HS-5 (cell line): ENCODE results near the gene ABHD14A.

Experiments used
- DNase-seq: peaks from one replicate; pipeline ENCODE4 v3.0.0-alpha.2; 2012; ENCODE audit warnings: low read depth

ABHD14A gene

DNA sequence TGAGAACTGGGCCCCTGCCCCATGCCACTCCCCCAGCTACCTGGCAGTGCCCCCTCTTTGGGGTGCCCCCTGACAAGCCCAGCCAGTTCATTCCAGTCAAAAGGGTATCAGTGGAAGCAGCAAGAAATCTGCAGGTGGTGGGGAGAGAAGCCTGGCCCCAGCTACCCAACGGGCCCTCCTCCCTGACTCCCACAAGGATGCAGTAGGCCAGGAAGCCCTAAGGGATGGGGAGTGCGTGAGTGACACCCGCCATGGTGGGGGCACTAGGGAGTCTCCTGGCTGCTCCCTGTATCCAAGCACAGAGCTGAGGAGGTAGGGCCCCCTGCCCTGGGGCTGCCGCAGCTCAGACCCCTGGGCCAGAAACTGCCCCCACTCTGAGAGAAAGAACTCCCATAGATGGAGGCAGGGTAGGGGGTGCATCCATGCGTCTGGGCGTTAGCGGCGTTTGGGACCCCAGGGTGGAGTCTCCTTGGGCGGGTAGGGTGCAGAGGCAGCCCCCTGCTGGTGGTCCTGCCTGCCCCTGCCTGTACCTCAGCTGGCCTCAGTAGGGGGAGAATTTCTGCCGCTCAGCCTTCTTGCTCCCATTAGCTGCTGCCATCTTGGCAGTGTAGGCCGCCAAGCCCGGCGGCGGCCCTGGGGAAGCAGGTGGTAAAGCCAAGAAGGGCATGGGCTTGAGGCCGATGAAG is 17.2 kb upstream of the ABHD14A start:
- DNase-seq = no peak

DNA sequence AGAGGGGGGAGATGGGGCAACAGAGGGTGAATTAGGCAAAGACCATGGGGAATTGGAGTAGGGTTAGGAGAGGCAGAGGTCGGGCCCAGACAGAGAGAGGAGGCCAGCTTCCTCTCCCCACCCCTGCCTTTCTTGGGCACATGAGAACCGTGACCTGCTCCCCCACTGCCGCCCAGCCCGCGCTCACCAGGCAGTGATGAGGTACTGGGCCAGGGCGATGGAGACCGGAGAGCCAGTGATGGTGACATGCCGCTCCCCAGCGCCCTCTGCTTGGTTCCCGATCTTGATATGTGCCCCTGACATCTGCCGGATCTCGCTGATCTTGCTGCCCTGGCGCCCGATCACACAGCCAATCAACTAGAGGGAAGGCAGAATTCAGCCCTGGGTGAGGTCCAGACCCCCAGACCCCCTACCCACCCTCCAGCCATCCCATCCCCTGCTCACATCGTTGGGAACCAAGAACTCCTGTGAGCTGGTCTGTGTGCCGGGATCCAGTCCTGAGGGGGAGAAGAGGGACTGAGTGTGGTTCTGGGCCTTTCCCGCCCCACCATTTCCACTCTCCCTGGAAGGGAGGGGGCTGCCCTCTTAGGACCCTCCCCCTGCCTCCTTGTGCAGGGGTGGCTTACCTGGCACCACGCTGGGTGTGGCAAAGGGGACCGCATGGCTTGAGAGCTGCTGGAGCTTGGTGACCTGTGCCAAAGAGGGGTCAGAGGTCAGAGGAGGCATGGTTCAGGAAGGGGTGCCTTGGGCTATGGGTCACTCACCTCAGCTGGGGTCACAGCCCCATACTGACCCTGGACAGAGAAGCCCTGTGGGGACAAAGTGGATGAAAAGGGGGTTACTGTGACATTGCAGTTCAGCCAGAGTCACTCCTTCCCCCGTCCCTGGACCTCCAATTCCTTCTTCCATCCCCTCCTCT is 16.0 kb upstream of the ABHD14A start:
- DNase-seq = no peak

DNA sequence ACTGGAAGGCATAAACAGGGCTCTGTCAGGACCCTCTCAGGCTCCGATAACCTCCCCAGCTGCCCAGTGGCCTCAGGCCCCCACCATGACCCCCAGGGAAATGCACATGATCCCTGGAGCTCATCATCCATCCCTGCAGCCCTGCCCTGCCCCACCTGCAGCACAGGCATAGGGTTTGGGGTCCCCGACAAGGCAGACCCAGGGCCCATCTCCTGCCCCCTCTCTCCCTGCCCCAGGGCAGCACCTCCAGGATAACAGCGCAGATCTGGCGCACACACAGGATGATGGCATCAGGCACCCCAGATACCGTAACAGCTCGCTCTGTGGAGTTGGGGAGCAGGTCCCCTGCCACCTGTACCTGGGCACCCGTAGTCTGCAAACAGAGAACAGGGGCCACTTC is 15.2 kb upstream of the ABHD14A start:
- no peak for DNase-seq

DNA sequence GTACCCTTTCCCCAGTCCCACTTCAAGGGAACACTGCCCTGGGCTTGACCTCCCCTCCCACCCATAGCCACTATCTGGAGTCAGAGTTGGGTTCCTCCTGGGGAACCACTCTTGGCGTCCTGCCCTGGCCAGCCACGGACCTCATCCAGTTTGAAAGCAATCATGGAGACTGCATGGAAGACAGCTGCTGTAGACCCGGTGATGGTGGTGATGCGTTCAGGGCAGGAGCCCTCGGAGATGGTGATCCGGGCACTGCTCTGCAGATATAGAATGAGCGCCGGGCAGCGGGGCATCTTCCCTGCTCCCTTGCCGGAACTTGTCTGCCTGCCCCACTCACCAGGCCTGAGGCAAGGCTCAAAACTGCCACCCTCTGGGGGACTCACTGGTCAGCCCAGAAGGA is 14.5 kb upstream of the ABHD14A start:
- DNase-seq = no peak

DNA sequence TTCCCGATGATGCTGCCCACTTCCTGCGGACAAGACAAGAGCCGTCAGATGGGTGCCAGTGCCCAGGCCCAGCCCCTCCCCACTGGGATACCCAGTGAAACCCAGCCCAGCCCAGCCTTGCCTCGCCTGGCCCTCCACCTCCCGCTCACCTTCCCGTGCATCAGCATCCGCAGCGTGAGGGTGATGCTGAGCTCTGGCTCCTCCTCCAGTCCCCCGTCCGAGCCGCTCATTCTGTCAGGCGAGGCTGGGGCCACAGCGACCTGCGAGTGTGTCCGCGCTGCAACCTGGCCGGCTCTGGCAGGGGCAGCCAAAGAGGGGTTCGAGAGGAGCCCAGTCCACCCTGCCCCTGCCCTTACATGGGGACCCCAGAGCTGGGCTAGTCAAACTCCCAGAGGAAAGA is 13.9 kb upstream of the ABHD14A start:
- DNase-seq = no peak

DNA sequence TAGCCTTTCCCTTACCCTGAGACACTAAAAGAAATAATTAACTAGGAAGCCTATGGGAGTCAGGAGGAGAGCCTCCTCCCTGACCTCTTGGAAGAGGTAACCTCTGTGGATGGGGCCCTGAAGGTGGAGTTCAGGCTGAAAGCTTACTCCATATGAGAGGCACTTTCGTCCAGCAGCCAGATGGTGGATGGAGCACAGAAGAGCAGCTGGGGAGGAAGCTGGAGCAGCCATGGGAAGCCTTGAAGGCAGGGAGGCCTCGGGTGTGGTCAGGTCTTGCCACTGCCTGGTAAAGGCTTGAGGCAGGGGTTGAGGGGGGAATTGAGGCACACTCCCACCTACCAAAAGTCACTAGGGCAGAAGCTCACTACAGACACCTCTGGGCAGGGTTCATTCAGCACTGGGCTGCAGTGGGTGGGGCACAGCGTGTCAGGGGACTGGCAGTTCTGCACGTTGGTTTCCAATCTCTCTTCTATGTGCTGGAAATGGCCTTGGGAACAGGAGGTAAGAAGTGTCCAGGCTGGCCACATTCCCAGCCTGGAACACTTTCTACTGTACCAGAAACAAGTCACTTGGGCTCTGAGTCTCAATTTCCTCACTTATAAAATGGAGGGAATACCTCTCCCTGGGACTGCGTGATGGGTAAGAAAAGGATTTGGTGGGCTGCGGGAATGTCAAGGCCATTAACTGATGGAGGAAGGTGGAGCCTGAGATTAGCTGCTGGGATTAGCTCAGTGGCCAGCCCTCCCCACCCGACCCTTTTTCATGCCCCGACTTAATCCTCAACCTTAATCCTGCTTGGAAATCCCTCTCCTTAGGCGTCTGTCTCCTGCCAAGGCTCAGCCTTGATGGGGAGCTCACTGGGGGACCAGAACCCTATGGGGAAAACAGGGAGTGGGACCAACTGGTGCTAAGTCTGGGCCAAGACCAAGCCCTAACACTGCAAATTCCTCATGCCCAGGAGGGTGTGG is 13.0 kb upstream of the ABHD14A start:
- DNase-seq = no peak

DNA sequence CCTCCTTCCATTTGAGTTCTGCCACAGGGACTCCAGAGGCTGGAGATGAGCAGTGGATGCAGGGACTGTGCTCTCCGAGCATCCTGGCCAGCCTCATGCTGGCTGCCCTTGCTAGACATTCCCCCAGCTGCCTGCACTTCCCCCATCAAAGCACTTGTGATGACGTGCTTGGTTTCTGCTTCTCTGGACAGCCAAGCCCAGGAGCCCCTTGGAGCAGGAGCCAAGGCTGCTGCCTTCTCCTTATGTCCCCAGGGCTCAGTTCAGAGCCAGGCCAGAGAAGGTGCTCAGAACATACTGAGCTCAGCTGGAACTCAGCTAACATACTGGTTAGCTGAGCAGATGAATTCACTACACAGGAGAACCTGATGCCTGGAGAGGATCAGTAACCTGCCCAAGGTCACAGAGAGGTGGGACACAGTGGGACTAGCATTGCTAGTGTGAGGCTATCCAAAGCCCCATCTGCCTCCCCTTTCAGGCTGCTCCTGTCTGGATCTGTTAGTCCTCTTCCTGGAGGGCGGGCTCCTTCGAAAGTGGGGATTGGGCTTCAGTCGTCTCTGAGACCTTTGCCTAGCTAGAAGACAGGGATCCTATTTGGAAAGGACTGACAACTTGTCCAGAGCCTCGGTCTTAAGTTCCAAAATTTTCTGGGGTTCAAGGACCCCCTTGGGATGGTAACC is 11.9 kb upstream of the ABHD14A start:
- DNase-seq = no peak

DNA sequence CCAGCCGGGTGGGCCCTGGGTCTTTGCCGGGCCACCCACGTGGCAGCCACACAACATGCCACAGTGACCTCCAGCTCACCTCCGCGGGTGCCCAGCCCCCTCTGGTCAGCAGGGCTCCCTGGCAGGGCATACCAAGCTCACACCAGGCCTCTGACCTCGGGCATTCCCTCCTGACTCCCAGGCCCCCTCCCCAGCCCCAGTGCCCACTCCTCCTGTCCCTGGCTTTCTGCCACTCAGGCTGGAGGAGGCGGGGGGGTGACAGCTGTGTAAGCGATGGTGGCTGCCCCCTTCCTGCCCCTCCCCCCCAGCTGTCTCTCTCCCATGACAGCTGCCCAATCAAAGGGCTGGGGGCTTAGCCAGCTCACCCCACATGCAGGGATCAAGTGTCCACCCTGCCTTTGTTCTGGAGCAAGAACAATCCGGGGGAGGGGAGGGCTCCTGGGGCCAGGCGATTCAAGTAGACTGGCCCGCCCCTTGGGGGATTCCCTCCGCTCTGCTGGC is 10.9 kb upstream of the ABHD14A start:
- DNase-seq = no peak

DNA sequence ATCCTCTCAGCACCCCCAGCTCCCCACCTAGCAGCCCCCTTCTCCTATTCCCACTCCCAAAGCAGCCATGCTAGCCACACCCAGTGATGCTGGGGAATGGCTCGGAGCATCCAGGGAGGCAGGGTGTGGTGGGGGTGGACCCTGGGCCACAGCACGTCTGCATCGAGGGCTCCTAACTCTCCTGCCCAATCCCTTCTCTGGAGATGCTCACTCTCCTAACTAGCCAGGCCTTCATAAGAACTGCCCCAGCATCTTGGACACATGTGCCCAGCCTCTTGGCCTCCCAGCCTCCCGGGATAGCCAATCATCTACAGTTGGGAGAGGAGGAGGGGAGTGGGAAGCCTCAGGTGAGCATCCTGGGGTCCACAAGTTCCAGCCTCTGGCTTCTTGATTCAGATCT is 10.3 kb upstream of the ABHD14A start:
- no peak for DNase-seq

DNA sequence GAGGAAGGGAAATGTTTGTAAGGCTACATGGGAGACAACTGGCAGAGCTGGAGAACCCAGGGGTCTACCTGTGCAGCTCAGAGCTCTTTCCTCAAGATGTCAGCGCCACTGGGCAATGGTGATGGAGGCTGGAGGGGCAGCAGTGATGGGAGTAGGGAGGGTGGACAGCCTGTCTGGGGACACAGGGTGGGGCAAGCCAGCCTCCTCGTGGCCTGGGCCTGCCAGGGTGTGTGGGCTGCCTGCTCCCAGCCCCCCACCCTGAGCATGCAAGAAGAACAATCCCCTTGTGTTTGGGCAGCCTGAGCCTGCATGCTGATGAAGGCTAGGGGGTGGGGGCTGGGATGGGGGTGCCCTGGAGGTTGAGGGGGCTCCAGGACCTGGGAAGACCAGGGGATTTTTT is 8.8 kb upstream of the ABHD14A start:
- DNase-seq = no peak

DNA sequence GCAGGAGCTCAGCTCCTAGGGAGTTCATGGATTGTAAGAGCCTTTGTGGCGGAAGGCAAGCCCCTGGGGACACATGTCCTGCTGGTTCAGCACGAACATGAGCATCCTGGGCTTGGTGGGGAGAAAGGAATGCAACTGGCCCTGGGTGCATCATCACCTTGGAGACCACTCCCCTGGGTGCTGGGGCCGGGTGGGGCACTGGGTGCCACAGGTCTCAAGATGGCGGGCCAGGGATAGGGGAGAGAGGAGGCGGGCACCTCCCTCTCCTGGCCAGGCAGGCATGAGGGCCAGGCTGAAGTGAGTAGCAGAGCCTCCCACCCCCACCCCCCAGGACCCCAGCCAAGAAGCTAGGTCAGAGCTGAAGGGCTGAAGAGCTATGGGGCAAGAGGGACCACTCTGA is 8.4 kb upstream of the ABHD14A start:
- no peak for DNase-seq

DNA sequence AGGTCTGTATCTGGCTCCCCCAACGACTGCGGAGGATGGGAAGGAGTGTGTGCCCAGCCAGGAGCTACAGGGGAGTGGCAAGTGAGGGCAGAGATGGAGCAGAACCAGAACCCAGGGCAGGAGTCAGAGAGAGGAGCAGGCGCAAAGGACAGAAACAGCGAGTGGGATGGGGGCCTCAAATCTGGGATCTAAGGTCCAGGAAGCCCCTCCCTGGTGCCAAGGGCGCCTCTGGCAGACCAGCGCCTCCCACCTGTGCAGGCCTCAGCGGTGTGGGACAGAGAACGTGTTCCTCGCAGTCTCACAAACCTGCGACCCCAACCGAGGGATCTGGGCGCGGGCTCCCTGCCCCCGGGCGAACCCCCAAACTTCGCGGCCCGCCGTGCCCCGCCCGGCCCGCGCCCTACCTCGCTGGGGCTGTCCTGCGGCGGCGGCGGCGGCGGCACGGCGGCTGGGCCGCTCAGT is 7.9 kb upstream of the ABHD14A start:
- DNase-seq = no peak

DNA sequence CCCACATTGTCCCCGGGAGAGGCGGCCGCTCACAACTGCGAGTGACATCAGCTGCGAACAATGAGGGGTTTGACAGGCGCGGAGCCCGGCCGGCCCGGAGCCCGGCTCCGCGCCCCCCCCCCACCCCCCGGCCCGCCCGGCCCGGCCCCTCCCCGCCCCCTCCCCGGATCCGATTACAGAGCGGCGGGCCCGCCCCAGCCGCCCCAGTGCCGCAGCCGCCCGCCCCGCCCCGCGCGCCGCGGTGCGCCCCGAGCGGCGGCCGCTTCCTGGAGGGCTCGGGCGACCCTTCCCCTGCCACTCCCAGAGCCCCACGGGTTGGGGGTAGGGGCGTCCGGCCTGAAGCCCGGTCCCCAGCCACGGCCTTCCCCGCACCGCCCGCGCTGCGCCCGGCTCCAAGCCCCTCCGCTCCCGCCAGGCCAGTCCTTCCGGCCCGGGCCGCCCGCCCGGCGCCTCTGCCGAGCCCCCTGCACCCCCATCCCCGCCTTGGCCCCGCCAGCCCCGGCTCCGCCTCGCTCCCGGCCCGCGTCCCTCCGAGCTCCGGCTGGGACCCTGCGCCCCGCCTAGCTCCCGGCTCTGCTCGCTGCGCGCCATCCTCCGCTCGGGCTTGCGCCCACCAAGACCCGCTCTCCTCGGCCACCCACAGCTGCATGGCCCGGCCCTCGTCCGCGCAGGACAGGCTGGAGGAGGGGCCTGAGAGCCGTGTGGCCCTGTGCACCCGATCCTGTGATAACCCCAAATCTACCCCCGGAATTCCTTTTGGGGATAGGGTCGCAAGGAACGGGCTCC is 7.3 kb upstream of the ABHD14A start, which contains the start of gene PCBP4:
PCBP4 (minus strand) TSS at position 71 of the 786 bp plus-strand sequence. CDS start 6,214 bp downstream, outside the sequence.
- no peak for DNase-seq

DNA sequence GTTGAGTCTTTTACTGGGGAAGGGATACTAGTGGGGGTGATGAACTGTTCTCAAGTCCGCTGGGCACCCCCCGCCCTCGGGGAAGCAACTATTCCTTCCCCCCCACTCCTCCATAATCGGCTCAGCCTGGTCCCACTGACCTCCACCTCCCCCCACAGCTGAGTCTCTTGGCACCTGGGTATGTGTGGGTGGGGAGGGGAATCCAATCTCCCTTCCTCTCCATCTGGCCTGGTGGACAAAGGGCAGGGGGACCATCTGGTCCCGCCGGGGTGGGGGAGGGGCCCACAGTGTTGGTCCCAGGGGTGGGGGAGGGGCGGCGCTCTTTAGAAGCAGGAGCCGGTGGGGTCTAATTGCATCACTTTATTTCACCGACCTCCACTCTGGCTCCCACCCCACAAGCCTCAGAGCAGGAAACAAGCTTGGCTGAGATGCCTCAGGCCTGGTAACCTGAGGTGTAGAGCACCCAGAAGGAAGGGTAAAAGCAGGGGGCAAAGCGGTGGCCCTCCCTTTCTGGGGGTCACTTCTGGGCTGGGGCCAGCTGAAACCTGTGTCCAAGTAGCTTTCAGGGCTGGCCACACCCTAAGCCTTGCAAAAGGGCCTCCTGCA is 6.6 kb upstream of the ABHD14A start:
- no peak for DNase-seq

DNA sequence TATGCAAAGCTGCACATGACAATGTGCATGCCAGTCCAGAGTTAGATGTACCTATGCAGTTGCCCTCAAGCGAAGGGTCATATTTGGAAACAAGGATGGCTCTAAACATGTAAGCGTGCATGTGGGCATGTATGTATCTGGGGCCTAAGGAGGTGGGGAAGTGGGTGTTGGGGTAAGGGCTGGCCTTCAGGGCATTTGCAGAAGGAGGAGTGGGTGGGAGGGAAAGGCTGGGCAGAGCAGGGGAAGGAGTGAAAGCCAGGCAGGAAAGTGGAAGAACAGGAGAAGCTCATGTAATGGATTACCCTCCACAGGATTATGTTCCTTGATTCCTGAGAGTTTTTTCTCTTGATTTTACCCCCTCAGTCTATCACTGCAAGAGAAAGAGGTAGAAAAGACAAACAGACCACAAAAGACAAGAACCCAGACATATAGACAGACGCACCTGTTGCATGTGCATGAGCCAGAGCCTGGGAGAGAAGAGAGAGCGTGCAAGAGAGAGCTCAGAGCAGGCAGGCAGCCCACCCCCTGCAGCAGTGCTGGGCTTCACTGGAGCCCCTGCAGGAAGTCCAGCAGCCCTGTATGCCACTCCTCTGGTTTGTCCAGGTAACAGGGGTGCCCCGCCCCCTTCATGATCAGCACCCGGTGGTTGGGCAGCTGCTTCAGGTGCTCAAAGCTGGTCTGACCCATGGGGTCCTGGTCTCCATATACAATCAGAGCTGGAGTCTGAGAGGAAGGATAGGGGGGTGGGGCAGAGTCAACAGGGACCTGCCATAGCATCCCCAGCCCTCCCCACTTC is 5.8 kb upstream of the ABHD14A start:
- no peak for DNase-seq

DNA sequence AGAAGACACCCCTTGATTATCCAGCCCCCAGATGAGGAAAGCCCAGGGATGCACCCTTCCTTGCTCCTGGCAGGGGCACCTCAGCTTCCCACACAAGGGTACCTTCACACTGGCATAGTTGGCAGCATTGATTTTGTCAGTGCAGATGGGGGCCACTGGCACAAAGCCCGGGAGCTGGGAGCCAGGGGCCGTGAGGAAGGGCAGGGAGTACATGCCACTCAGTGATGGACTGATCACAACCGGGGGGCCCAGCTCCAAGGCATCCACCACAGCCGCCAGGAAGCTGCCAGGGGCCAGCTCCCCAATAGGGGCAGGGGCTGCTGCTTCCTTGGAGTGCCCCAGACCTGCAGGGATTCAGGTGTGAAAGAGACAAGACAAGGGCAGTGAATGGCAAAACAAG is 5.0 kb upstream of the ABHD14A start:
- no peak for DNase-seq

DNA sequence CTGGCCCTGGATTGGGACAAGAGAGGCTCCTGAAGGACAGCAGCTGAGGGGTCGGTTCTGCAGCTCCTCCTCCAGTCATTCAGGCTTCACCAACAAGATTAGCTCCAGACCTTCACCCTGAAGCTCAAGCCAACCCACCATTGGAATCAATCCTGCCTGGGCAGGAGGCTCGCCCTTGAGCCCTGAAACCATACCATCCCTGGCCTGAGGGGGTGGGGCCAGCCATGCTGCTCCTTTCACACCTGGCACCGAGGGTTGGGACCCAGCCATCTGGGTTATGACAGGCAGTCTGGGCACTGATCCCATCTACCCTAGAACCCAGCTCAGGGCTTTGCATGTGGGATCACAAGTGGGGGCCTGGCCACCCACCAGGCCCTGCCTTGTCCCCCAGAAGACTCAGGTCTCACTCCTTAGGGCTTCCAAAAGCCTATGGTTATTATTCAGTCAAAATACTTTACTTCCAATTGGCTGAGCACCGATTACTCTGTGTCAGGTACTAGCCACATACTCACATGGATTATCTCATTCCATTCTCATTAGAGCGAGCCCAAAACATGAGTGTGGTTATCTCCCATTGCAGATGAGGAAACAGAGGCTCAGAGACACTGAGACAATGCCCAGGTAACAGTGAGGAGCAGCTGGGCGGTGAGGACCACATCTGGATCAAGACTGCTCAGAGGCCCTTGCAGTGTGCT is 4.1 kb upstream of the ABHD14A start:
- no peak for DNase-seq

DNA sequence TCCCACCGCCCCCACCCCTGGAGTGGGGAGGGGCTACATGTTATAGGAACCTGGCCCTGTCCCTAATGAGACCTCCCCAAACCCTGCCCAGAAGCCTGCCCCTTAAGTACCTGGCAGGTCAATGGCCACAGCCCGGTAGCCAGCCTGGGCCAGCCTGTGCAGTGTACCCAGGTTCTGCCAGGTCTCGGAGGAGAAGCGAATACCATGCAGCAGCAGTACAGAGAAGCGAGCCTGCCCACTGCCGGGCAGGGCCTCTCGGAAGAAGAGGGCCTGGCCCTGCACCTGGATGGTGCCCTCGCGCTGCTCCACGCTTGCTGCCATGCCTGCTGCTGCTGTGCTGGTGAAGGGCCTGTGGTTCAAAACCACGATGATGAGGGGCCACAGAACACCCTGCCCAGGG is 3.5 kb upstream of the ABHD14A start:
- no peak for DNase-seq
